Astrocyte (in vitro differentiated cells and primary cell): Measurements from ENCODE around the gene HIBADH. TPM values are rescaled to one million over a fixed set of nuclear protein-coding genes. Genes with fewer than 3 reads are reported as not detected.

Experiments
- DNase-seq: peaks from one replicate; pipeline ENCODE4 v3.0.0-alpha.2; 2010; ENCODE audit warnings: low read depth
- FAIRE-seq: peaks from 2 replicates; lab custom pipeline; 2011; peaks lifted over from hg19 to GRCh38; lab: Jason Lieb, UNC
- H2AFZ ChIP-seq: 2 replicates; pipeline ENCODE4 v1.6.0; 2012; ENCODE audit warnings: low read depth, low read length, inconsistent platforms
- H3K27ac ChIP-seq: 2 replicates; pipeline ENCODE4 v1.5.1; 2011; ENCODE audit warnings: low read depth, low read length, inconsistent platforms
- H3K27me3 ChIP-seq: 2 replicates; pipeline ENCODE4 v1.6.0; 2011; ENCODE audit warnings: low read length, inconsistent platforms; ENCODE audit not compliant: insufficient read depth
- H3K36me3 ChIP-seq: 2 replicates; pipeline ENCODE4 v1.5.1; 2011; ENCODE audit warnings: low read length, inconsistent platforms; ENCODE audit not compliant: insufficient read depth
- H3K4me1 ChIP-seq: 2 replicates; pipeline ENCODE4 v1.5.1; 2011; ENCODE audit warnings: low read length, inconsistent platforms; ENCODE audit not compliant: insufficient read depth
- H3K4me2 ChIP-seq: 2 replicates; pipeline ENCODE4 v1.6.0; 2012; ENCODE audit warnings: low read length, inconsistent platforms
- H3K4me3 ChIP-seq: 2 replicates; pipeline ENCODE4 v1.5.1; 2011; ENCODE audit warnings: low read depth, mild to moderate bottlenecking, low read length, inconsistent platforms; ENCODE audit not compliant: insufficient read depth
- H3K79me2 ChIP-seq: 2 replicates; pipeline ENCODE4 v1.6.0; 2012; ENCODE audit warnings: mild to moderate bottlenecking, low read length, inconsistent platforms; ENCODE audit not compliant: insufficient read depth
- H3K9ac ChIP-seq: 2 replicates; pipeline ENCODE4 v1.6.0; 2012; ENCODE audit warnings: mild to moderate bottlenecking, low read length, inconsistent platforms
- H3K9me3 ChIP-seq: 2 replicates; pipeline ENCODE4 v1.5.1; 2012; ENCODE audit warnings: low read depth, mild to moderate bottlenecking, low read length, inconsistent platforms; ENCODE audit not compliant: insufficient read depth
- H4K20me1 ChIP-seq: 2 replicates; pipeline ENCODE4 v1.6.0; 2012; ENCODE audit warnings: low read length, inconsistent platforms; ENCODE audit not compliant: insufficient read depth
- H3K27ac Mint-ChIP-seq: one replicate; pipeline ENCODE4 v1.8.0; 2021; ENCODE audit warnings: mild to moderate bottlenecking, mixed read lengths; ENCODE audit not compliant: unreplicated experiment
- H3K27me3 Mint-ChIP-seq: one replicate; pipeline ENCODE4 v1.8.0; 2021; ENCODE audit warnings: low read depth, mixed read lengths; ENCODE audit not compliant: unreplicated experiment
- H3K36me3 Mint-ChIP-seq: one replicate; pipeline ENCODE4 v1.8.0; 2021; ENCODE audit warnings: low read depth, mixed read lengths; ENCODE audit not compliant: unreplicated experiment
- H3K4me1 Mint-ChIP-seq: one replicate; pipeline ENCODE4 v1.8.0; 2021; ENCODE audit warnings: low read depth, mixed read lengths; ENCODE audit not compliant: unreplicated experiment
- H3K4me3 Mint-ChIP-seq: one replicate; pipeline ENCODE4 v1.8.0; 2021; ENCODE audit warnings: mild to moderate bottlenecking, moderate library complexity, mixed read lengths; ENCODE audit not compliant: unreplicated experiment
- H3K9me3 Mint-ChIP-seq: one replicate; pipeline ENCODE4 v1.8.0; 2021; ENCODE audit warnings: mild to moderate bottlenecking, mixed read lengths; ENCODE audit not compliant: unreplicated experiment
- EZH2 ChIP-seq: IDR thresholded peaks from 2 replicates; pipeline ENCODE4 v1.6.1; 2012; ENCODE audit warnings: mild to moderate bottlenecking, low read length, inconsistent platforms; ENCODE audit not compliant: insufficient read depth
- total RNA-seq: library from RNA; stranded (reverse); gene quantifications from 2 replicates; pipeline ENCODE4 v1.2.1, GENCODE V29; 2021
- TF ChIP-seq, protein P1 (sequence below): IDR thresholded peaks from 2 replicates; pipeline ENCODE4 v1.5.1; 2011; ENCODE audit warnings: low read depth, mild to moderate bottlenecking, inconsistent platforms, low read length, moderate library complexity; ENCODE audit not compliant: insufficient read depth

Gene HIBADH
- total RNA-seq, 1 donor from 2014 or later, result 21.9 TPM

DNA sequence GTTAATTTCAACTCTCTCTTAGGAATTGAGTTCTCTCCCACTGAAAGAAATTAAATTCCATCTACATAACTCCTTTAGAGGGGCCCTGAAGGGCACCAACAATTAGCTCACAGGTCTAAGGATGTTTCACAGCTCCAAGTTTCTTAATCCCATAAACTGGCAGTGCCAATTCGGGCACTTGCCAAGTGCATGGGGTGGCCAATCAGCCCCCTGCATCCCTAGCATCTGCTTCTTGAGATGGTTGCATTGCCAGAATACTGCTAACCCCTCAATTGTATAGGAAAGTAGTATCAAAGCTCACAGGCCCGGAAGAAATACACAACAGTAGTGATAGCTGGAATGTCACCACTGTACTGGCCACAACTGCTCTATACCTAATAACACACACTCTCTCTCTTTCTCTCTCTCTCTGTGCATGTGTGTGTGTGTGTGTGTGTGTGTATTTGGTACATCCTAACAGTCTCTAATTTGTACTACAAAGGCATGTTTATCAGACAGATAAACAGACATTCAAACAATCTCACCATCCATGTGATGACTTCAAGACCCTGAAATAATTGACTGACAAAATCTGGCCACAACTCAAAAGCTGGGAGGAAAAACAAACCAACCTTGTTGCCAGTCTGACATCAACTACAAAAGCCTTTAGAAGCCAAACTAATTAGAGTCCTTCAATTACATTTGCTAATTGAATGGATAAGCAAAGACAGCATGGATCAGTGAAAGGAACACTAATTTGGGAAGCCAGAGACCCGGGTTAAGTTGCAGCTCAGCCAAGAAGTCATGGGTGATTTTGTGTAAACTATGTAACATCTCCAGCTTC, 27.8 kb downstream of the HIBADH start:
- Histone ChIP-seq H3K79me2 (peaks cover 5% of the 10 kb centered on the region), H3K9me3 (no peaks in the 10 kb centered on the region), H3K9ac (no peak overlapping the region), H4K20me1 (no peaks in the 10 kb centered on the region), H3K36me3 (no peaks in the 10 kb centered on the region), H3K4me2 (no peak overlapping the region), H3K4me1 (no peaks in the 10 kb centered on the region), H3K27ac (no peak overlapping the region), H2AFZ (no peak overlapping the region), H3K27me3 (no peaks in the 10 kb centered on the region), H3K4me3 (no peak overlapping the region)
- H3K9me3 Mint-ChIP-seq, result no peaks in the 10 kb centered on the region
- H3K27me3 Mint-ChIP-seq, result no peaks in the 10 kb centered on the region
- FAIRE-seq, result no peak
- no peaks in the 10 kb centered on the region for H3K4me1 Mint-ChIP-seq
- no peak for DNase-seq
- TF ChIP-seq, protein P1, sequence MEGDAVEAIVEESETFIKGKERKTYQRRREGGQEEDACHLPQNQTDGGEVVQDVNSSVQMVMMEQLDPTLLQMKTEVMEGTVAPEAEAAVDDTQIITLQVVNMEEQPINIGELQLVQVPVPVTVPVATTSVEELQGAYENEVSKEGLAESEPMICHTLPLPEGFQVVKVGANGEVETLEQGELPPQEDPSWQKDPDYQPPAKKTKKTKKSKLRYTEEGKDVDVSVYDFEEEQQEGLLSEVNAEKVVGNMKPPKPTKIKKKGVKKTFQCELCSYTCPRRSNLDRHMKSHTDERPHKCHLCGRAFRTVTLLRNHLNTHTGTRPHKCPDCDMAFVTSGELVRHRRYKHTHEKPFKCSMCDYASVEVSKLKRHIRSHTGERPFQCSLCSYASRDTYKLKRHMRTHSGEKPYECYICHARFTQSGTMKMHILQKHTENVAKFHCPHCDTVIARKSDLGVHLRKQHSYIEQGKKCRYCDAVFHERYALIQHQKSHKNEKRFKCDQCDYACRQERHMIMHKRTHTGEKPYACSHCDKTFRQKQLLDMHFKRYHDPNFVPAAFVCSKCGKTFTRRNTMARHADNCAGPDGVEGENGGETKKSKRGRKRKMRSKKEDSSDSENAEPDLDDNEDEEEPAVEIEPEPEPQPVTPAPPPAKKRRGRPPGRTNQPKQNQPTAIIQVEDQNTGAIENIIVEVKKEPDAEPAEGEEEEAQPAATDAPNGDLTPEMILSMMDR, result no peak
- TF ChIP-seq EZH2, result no peak
- H3K4me3 Mint-ChIP-seq, result no peak overlapping the region
- peaks cover 8% of the 10 kb centered on the region for H3K36me3 Mint-ChIP-seq
- no peak overlapping the region for H3K27ac Mint-ChIP-seq

DNA sequence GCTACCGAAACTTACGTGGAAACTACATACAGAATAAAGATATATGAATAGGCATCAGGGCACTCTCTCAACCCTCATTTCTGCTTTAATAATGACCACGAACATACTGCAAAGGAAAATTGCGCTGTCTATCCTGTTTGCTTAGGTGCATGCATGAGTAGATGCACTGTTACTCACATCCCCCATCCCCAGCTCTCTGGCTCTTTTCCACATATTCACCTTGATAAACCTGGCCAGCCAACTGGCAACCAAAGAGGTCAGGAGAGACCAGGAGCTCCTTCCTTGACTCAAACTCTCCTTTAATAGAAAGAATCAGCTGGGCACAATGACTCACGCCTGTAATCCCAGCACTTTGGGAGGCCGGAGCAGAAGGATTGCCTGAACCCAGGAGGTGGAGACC, 29.6 kb downstream of the HIBADH start:
- Histone ChIP-seq H2AFZ (no peak overlapping the region), H3K4me2 (no peak overlapping the region), H3K79me2 (peaks cover 5% of the 10 kb centered on the region), H3K4me1 (no peaks in the 10 kb centered on the region), H3K27me3 (no peaks in the 10 kb centered on the region), H3K9me3 (no peaks in the 10 kb centered on the region), H3K27ac (no peak overlapping the region), H4K20me1 (no peaks in the 10 kb centered on the region), H3K9ac (no peak overlapping the region), H3K4me3 (no peak overlapping the region), H3K36me3 (no peaks in the 10 kb centered on the region)
- no peak for TF ChIP-seq EZH2
- TF ChIP-seq, protein P1, result no peak
- Mint-ChIP-seq H3K4me1 (no peaks in the 10 kb centered on the region), H3K27ac (no peak overlapping the region), H3K27me3 (no peaks in the 10 kb centered on the region), H3K36me3 (no peaks in the 10 kb centered on the region), H3K4me3 (no peak overlapping the region), H3K9me3 (no peaks in the 10 kb centered on the region)
- FAIRE-seq (no peak), DNase-seq (no peak)

DNA sequence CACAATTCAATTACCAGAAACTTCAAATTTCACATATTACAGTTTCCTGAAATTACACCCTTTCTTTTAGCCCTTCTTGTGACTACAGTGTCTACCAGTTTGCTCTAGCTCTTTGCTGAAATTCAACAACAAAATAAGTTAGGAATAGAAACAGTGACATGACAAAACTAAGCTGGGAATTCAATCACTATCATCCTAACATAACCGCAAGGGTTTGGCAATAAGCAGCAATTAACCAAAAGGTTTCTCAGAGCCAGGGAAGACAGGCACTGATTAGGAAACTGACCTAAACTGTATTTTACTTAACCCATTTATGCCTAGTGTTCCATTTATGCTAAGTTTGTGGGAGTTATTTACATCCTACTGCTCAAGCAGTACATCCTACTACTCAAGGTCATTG, 31.3 kb downstream of the HIBADH start:
- H3K9me3 ChIP-seq, result no peaks in the 10 kb centered on the region
- Mint-ChIP-seq H3K27ac (no peak overlapping the region), H3K4me1 (no peaks in the 10 kb centered on the region), H3K9me3 (no peaks in the 10 kb centered on the region), H3K4me3 (no peak overlapping the region), H3K36me3 (no peaks in the 10 kb centered on the region), H3K27me3 (no peaks in the 10 kb centered on the region)
- no peak for DNase-seq
- no peak overlapping the region for H2AFZ ChIP-seq
- no peaks in the 10 kb centered on the region for H3K27me3 ChIP-seq
- H3K27ac ChIP-seq, result no peak overlapping the region
- no peak overlapping the region for H3K4me2 ChIP-seq
- TF ChIP-seq, protein P1, result no peak
- TF ChIP-seq EZH2, result no peak
- H3K9ac ChIP-seq, result no peak overlapping the region
- H3K79me2 ChIP-seq, result no peaks in the 10 kb centered on the region
- no peaks in the 10 kb centered on the region for H4K20me1 ChIP-seq
- FAIRE-seq, result no peak
- no peaks in the 10 kb centered on the region for H3K4me1 ChIP-seq
- H3K36me3 ChIP-seq, result no peaks in the 10 kb centered on the region
- H3K4me3 ChIP-seq, result no peak overlapping the region
